Stomach smooth muscle (tissue), 2 donors: ENCODE results near the gene PAX8.

Experiments
- H3K27ac ChIP-seq: one replicate; pipeline ENCODE4 v1.7.0; 2013; ENCODE audit warnings: mild to moderate bottlenecking, low read length, inconsistent platforms
- H3K27me3 ChIP-seq, 2 donors: one replicate each; pipeline ENCODE4 v1.7.0; 2013; ENCODE audit warnings: low read length in 2 of 2; ENCODE audit not compliant: insufficient read depth in 2 of 2, control insufficient read depth in 1 of 2
- H3K36me3 ChIP-seq, 2 donors: one replicate each; pipeline ENCODE4 v1.7.0; 2013; ENCODE audit warnings: low read length in 2 of 2; ENCODE audit not compliant: control insufficient read depth in 2 of 2, insufficient read depth in 2 of 2
- H3K4me1 ChIP-seq: one replicate; pipeline ENCODE4 v1.7.0; 2013; ENCODE audit warnings: low read length; ENCODE audit not compliant: control insufficient read depth, insufficient read depth
- H3K4me3 ChIP-seq, 2 donors: one replicate each; pipeline ENCODE4 v1.7.0; 2013; ENCODE audit warnings: low read length in 2 of 2
- H3K9ac ChIP-seq, 2 donors: one replicate each; pipeline ENCODE4 v1.7.0; 2013; ENCODE audit warnings: low read length in 2 of 2, mild to moderate bottlenecking in 1 of 2
- H3K9me3 ChIP-seq, 2 donors: one replicate each; pipeline ENCODE4 v1.7.0; 2013; ENCODE audit warnings: low read length in 2 of 2; ENCODE audit not compliant: control insufficient read depth in 2 of 2
- donor health status: healthy.
- donor health status: Pancreatic carcinoma.

The PAX8 gene

GRCh38 chr2:113227698-113228097 lies 51.0 kb downstream of the PAX8 start:
- no peak overlapping the region for H3K9ac ChIP-seq
- no peaks in the 10 kb centered on the region for H3K9me3 ChIP-seq
- no peaks in the 10 kb centered on the region for H3K4me1 ChIP-seq
- no peak overlapping the region for H3K27ac ChIP-seq
- H3K4me3 ChIP-seq: no peak overlapping the region
- H3K27me3 ChIP-seq: no peaks in the 10 kb centered on the region
- H3K36me3 ChIP-seq: no peaks in the 10 kb centered on the region

GRCh38 chr2:113227290-113227689 lies 51.4 kb downstream of the PAX8 start:
- no peaks in the 10 kb centered on the region for H3K4me1 ChIP-seq
- no peaks in the 10 kb centered on the region for H3K36me3 ChIP-seq
- no peak overlapping the region for H3K4me3 ChIP-seq
- no peak overlapping the region for H3K9ac ChIP-seq
- no peaks in the 10 kb centered on the region for H3K27me3 ChIP-seq
- no peak overlapping the region for H3K27ac ChIP-seq
- no peaks in the 10 kb centered on the region for H3K9me3 ChIP-seq

DNA sequence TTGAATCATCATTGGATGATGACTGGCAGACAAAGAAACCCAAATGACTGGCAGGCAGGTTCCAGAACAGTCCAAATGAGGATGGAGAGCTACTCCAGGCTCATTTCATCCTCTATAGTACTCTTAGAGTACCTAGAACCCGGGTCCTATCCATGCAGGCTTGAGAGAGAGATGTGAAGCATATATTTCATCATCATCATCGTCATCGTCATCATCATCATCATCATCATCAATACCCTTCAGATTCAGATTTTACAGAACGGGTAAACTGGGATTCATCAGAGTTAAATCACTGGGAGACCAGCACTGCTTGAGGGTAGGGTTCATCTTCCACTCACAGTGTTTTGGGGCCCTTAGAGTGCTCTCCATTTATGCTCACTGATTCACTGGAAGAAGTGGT lies 52.3 kb downstream of the PAX8 start:
- H3K4me1 ChIP-seq: no peaks in the 10 kb centered on the region
- no peak overlapping the region for H3K27ac ChIP-seq
- no peaks in the 10 kb centered on the region for H3K27me3 ChIP-seq
- no peak overlapping the region for H3K4me3 ChIP-seq
- H3K9me3 ChIP-seq: no peaks in the 10 kb centered on the region
- no peaks in the 10 kb centered on the region for H3K36me3 ChIP-seq
- no peak overlapping the region for H3K9ac ChIP-seq

GRCh38 chr2:113225263-113226259 lies 53.2 kb downstream of the PAX8 start:
- H3K27ac ChIP-seq: no peak overlapping the region
- H3K9ac ChIP-seq: no peak overlapping the region
- H3K9me3 ChIP-seq: no peaks in the 10 kb centered on the region
- H3K4me3 ChIP-seq: no peak overlapping the region
- H3K4me1 ChIP-seq: no peaks in the 10 kb centered on the region
- H3K36me3 ChIP-seq: no peaks in the 10 kb centered on the region
- no peaks in the 10 kb centered on the region for H3K27me3 ChIP-seq

DNA sequence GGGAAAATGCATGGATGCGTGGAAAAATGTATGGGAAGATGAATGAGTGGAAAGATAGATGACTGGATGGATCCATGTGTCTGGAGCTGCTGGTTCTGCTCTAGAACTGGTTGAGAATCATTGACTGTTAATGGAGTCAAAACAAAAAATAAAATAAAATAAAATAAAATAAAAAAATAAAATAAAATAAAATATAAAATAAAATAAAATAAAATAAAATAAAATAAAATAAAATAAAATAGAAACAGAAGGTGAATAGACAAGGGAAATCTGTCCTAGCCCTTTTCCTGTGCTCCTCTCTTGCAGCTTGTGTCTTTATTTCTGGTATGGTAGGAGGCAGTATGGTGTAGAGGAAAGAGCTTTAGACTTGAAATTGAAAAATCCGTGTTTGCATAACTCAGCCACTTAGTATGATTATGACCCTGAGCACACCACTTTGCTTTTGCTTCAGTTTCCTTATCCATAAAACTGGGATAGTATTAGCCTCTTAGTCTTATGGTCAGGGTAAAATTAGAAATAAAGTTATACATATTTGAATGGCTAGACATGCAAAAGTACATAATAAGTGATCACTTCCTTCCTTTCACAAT lies 54.0 kb downstream of the PAX8 start:
- Histone ChIP-seq H3K9ac (no peak overlapping the region), H3K27ac (no peak overlapping the region), H3K4me1 (no peaks in the 10 kb centered on the region), H3K27me3 (no peaks in the 10 kb centered on the region), H3K4me3 (no peak overlapping the region), H3K9me3 (no peaks in the 10 kb centered on the region), H3K36me3 (no peaks in the 10 kb centered on the region)

- no peaks in the 10 kb centered on the region for H3K4me1 ChIP-seq
- H3K4me3 ChIP-seq: no peak overlapping the region
- no peak overlapping the region for H3K27ac ChIP-seq
- H3K27me3 ChIP-seq: no peaks in the 10 kb centered on the region
- no peaks in the 10 kb centered on the region for H3K9me3 ChIP-seq
- no peak overlapping the region for H3K9ac ChIP-seq
- H3K36me3 ChIP-seq: no peaks in the 10 kb centered on the region
Measured at GRCh38 chr2:113223813-113224212, 54.9 kb downstream of the PAX8 start.

- Histone ChIP-seq H3K9me3 (no peaks in the 10 kb centered on the region), H3K4me1 (no peaks in the 10 kb centered on the region)
Measured at GRCh38 chr2:113221846-113222245, 56.9 kb downstream of the PAX8 start.

DNA sequence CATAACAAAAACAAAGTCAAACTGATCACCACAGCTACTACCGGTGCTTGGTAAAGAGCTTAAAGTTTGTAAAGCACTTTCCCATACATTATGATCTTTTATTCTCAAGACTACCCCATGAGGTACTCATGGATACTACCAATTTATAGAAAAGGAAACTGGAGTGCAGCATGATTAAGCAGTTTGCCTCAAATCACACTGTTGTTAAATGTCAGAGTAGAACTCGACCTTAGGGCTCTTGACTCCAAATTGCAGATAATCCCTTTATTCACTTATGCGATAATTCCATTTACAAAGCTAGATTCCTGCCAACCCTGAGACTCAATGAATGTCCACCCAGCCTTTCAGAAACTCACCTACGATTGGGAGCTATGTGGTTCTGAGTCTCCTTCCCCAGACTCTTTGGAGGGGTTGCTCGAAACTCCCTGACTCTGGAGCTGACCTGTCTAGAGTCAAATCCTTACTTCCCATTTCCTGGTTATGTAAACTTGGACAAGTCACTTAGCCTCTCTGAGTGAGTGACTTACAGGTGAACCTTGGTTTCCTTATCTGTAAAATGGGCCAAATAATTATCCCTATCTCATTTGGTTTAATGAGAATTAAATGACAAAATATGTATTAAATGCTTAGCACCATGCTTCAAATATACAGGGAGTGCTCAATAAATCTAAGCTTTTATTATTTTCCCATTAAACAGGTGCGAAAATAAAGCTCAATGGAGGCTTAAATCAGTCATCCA lies 57.6 kb downstream of the PAX8 start:
- Histone ChIP-seq H3K4me3 (no peak overlapping the region), H3K36me3 (no peaks in the 10 kb centered on the region), H3K9me3 (no peaks in the 10 kb centered on the region), H3K4me1 (no peaks in the 10 kb centered on the region), H3K27ac (no peak overlapping the region), H3K27me3 (no peaks in the 10 kb centered on the region), H3K9ac (no peak overlapping the region)

More at GRCh38 chr2:113221846-113222245, 56.9 kb downstream of the PAX8 start:
- Histone ChIP-seq H3K9ac (no peak overlapping the region), H3K27ac (no peak overlapping the region), H3K4me3 (no peak overlapping the region), H3K36me3 (no peaks in the 10 kb centered on the region), H3K27me3 (no peaks in the 10 kb centered on the region)

GRCh38 chr2:113219889-113220641 lies 58.7 kb downstream of the PAX8 start:
- Histone ChIP-seq H3K9me3 (no peaks in the 10 kb centered on the region), H3K4me1 (no peaks in the 10 kb centered on the region), H3K9ac (no peak overlapping the region), H3K4me3 (no peak overlapping the region), H3K27ac (no peak overlapping the region), H3K27me3 (no peaks in the 10 kb centered on the region), H3K36me3 (no peaks in the 10 kb centered on the region)

DNA sequence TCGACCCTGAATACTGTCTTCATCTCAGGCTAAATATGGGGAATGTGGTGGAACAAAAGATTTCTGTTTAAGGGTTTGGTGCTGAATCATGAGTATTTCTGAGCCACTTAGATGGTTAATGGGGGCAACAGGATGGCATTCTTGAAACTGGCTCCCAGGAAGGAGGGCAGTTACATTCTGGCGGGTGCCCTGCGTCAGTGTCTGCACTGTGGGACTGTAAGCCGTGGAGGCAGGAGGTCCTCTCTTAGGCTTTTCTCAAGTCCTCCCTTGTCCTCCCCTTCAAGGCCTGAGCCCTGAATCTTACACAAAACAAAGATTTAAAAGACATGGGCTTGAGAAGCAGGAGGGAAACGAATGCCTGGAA lies 59.2 kb downstream of the PAX8 start:
- Histone ChIP-seq H3K4me3 (no peak overlapping the region), H3K9me3 (no peaks in the 10 kb centered on the region), H3K36me3 (no peaks in the 10 kb centered on the region), H3K27me3 (no peaks in the 10 kb centered on the region), H3K27ac (no peak overlapping the region), H3K4me1 (no peaks in the 10 kb centered on the region), H3K9ac (no peak overlapping the region)
